Fibroblast of skin of abdomen (primary cell): ENCODE results near the gene DAZAP2. TPM values are rescaled to one million over a fixed set of nuclear protein-coding genes. Genes with fewer than 3 reads are reported as not detected.
A peak's percentile ranks its signal among the peaks of the same experiment; 100 is the strongest.

Experiments used
- DNase-seq: peaks from one replicate; pipeline ENCODE4 v3.0.0-alpha.2; 2013
- polyA plus RNA-seq, 2 experiments: library from polyadenylated mRNA; unstranded; fragments of 120-200 nt; gene quantifications; one replicate each; pipeline ENCODE4 v1.2.1, GENCODE V29; 2013; ENCODE audit not compliant: insufficient read length in 2 of 2

The DAZAP2 gene
- 134 TPM for polyA plus RNA-seq (2013, experiment 1 of 2; ENCODE audit: insufficient read length)
- polyA plus RNA-seq (2013, experiment 2 of 2; ENCODE audit: insufficient read length): 129 TPM

GRCh38 chr12:51238510-51239334 is at the start of gene DAZAP2:
TSS of gene DAZAP2 (plus strand) at chr12:51238826. CDS start at chr12:51238908, 82 bp downstream.
- peak; percentile 95 for DNase-seq

- DNase-seq: no peak
Measured at GRCh38 chr12:51189790-51190355, 48.8 kb upstream of the DAZAP2 start.

- no peak for DNase-seq
Measured at GRCh38 chr12:51190820-51191219, 47.8 kb upstream of the DAZAP2 start.

GRCh38 chr12:51191516-51192283 is 46.9 kb upstream of the DAZAP2 start:
- no peak for DNase-seq

GRCh38 chr12:51192284-51192671 is 46.3 kb upstream of the DAZAP2 start:
- no peak for DNase-seq

GRCh38 chr12:51195841-51196240 is 42.8 kb upstream of the DAZAP2 start:
- no peak for DNase-seq

GRCh38 chr12:51196547-51196946 is 42.1 kb upstream of the DAZAP2 start:
- no peak for DNase-seq

- DNase-seq: no peak
Measured at GRCh38 chr12:51197736-51198567, 40.7 kb upstream of the DAZAP2 start.

- no peak for DNase-seq
Measured at GRCh38 chr12:51198568-51199365, 39.9 kb upstream of the DAZAP2 start.

- no peak for DNase-seq
Measured at GRCh38 chr12:51199366-51199945, 39.2 kb upstream of the DAZAP2 start.

GRCh38 chr12:51200156-51200555 is 38.5 kb upstream of the DAZAP2 start:
- DNase-seq: no peak

- no peak for DNase-seq
Measured at GRCh38 chr12:51200806-51201205, 37.8 kb upstream of the DAZAP2 start.

- DNase-seq: no peak
Measured at GRCh38 chr12:51202718-51203117, 35.9 kb upstream of the DAZAP2 start.

- no peak for DNase-seq
Measured at GRCh38 chr12:51205350-51205749, 33.3 kb upstream of the DAZAP2 start.

- DNase-seq: no peak
Measured at GRCh38 chr12:51208016-51208660, 30.5 kb upstream of the DAZAP2 start.

GRCh38 chr12:51209259-51209658 is 29.4 kb upstream of the DAZAP2 start:
- no peak for DNase-seq

- DNase-seq: no peak
Measured at GRCh38 chr12:51210690-51211395, 27.8 kb upstream of the DAZAP2 start.

- DNase-seq: no peak
Measured at GRCh38 chr12:51214895-51215294, 23.7 kb upstream of the DAZAP2 start.

- no peak for DNase-seq
Measured at GRCh38 chr12:51216642-51217041, 22.0 kb upstream of the DAZAP2 start.
